Measurements from ENCODE around the gene KCNJ1. TPM values are rescaled to one million over a fixed set of nuclear protein-coding genes. Genes with fewer than 3 reads are reported as not detected.

The KCNJ1 gene
- total RNA-seq, 6 experiments from 2014 or later, result not detected

DNA sequence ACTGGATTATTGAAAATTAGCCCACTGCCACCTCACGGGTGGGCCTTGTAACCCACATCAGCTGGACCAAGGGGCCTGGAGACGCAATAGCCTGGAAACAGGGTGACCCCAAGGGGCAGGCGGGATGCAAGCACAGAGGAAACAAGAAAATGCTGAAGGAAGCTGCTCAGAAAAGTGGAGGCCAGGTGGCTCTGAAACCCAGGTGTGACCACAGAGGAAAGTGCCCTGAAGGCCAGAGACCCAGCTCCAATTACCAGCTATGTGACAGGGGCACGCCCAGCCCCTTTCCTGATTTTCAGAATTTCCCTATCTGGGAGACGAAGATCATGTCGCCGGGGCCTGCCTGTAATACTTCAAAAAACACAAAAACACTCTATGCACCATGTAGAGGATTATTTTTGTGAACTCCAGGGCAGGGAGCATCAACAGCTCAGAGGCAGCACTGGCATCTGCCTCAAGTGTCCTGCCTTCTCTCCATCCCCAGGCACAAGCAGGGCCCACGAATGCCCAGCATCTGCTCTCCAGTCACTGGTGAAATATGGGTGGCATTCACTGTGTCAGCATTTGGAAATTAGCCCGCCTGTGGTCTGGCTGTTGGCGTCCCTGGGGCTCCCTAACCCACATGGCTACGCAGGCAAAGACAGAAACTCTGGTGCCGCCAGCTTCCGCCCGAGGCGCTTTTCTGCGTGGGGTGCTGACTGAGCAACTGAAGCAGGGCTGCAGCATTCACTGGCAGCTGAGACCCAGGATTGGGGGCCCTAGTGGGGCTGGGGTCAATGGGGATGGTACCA lies 6.3 kb downstream of the KCNJ1 start:
- H3K27me3 Mint-ChIP-seq (ENCODE audit: insufficient read depth), result peaks cover 8% of the 10 kb centered on the region
- TF ChIP-seq, protein P1, sequence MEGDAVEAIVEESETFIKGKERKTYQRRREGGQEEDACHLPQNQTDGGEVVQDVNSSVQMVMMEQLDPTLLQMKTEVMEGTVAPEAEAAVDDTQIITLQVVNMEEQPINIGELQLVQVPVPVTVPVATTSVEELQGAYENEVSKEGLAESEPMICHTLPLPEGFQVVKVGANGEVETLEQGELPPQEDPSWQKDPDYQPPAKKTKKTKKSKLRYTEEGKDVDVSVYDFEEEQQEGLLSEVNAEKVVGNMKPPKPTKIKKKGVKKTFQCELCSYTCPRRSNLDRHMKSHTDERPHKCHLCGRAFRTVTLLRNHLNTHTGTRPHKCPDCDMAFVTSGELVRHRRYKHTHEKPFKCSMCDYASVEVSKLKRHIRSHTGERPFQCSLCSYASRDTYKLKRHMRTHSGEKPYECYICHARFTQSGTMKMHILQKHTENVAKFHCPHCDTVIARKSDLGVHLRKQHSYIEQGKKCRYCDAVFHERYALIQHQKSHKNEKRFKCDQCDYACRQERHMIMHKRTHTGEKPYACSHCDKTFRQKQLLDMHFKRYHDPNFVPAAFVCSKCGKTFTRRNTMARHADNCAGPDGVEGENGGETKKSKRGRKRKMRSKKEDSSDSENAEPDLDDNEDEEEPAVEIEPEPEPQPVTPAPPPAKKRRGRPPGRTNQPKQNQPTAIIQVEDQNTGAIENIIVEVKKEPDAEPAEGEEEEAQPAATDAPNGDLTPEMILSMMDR (IDR thresholded peaks at IDR 0.05), result no peak
- H3K9me3 Mint-ChIP-seq, result no peaks in the 10 kb centered on the region
- H3K27ac Mint-ChIP-seq, result peak overlapping the region; percentile 77
- H3K4me3 Mint-ChIP-seq, result peak overlapping the region; percentile 69; the same call in 1 of the 2 replicates
- no peaks in the 10 kb centered on the region for H3K36me3 Mint-ChIP-seq (ENCODE audit: low read depth)
- peak; percentile 76 for DNase-seq
- H3K4me1 Mint-ChIP-seq (ENCODE audit: low read depth), result peaks cover 59% of the 10 kb centered on the region

DNA sequence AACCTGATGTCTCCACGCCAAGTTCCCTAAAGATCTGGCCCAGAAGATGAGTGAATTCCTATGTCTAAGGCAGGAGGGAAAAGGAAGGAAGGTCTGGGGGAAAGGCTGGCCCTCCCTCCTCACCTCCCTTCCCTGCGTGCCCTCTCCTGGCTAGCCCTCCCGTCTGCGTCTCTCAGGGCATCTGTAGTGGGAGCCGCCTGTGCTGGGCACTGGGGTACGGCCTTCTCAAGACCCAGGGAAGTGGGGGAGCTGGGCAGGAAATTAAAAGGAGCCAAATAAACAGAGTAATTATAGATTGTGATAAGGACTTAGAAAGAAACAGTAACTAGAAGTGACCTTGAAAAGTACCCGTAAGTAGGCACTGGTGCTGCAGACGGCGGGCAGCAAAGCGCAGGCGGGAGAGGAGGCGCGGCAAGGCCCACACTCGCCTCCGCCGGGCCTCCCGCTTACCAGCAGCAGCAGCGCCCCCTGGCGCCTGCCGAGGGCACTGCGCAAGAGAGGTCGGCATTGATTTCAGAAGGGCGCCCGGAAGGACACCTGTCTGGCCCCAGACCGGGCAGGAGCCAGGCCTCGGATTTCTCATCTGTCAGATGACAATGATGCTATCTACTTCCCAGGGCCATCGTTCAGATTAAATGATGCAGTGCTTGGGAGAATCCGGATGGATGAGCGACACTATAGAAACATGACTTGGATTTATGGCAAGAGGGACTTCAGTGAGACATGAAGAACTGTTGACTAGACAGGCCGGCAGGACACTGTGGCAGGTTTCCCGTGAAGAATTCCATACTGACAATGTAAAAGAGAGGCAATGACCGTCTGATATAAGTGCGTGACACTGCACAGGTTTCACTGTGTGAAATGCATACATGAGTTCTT lies 7.3 kb downstream of the KCNJ1 start:
- no peaks in the 10 kb centered on the region for H3K9me3 Mint-ChIP-seq
- no peak for DNase-seq
- H3K27me3 Mint-ChIP-seq (ENCODE audit: insufficient read depth), result peaks cover 8% of the 10 kb centered on the region
- no peaks in the 10 kb centered on the region for H3K36me3 Mint-ChIP-seq (ENCODE audit: low read depth)
- peaks cover 50% of the 10 kb centered on the region for H3K4me1 Mint-ChIP-seq (ENCODE audit: low read depth)
- H3K4me3 Mint-ChIP-seq, result no peak overlapping the region
- TF ChIP-seq, protein P1 (IDR thresholded peaks at IDR 0.05), result peak; percentile 81
- peak overlapping the region; percentile 77; the same call in 1 of the 2 replicates for H3K27ac Mint-ChIP-seq

DNA sequence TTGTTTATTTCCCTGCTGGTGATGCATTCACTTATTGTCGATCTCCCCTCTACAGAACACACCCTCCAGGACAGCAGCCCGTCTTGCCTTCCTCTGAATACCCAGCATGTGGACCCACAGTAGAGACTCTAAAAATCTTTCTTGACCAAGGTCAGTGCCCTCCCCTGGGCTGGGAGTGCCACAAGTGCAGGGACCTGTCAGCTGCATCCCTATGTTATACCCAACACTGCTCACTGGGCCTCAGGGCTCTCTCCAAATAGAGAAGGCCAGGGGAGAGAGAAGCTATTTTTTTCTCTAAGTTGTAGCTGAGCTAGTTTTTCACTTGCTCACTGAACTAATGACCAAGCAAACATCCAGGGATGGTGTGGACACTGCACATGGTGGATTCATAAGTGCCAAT lies 9.8 kb downstream of the KCNJ1 start:
- H3K4me1 Mint-ChIP-seq (ENCODE audit: low read depth), result peaks cover 25% of the 10 kb centered on the region
- no peaks in the 10 kb centered on the region for H3K36me3 Mint-ChIP-seq (ENCODE audit: low read depth)
- H3K9me3 Mint-ChIP-seq, result no peaks in the 10 kb centered on the region
- H3K27ac Mint-ChIP-seq, result no peak overlapping the region
- no peak for DNase-seq
- TF ChIP-seq, protein P1 (IDR thresholded peaks at IDR 0.05), result no peak
- H3K27me3 Mint-ChIP-seq (ENCODE audit: insufficient read depth), result peaks cover 8% of the 10 kb centered on the region
- H3K4me3 Mint-ChIP-seq, result no peak overlapping the region

DNA sequence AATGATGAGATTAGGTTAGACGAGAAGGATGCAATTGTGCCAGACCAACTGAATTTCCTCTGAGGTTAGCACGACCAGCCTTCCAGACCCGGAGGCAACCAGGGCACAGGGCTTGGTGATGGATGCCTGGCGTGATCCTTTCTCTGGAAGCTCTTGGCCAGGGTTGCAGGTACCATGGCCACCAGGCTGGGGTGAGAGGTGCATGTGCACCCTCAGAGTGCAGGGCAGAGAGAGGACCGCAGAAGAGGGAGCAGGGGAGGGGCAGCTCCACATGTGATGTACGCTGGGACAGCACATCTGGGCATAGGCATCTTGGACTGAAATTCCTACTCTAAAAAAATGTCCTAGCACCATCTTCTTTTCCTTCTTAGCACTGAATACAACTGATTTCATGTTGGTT lies 10.9 kb downstream of the KCNJ1 start:
- no peaks in the 10 kb centered on the region for H3K36me3 Mint-ChIP-seq (ENCODE audit: low read depth)
- peaks cover 8% of the 10 kb centered on the region for H3K27me3 Mint-ChIP-seq (ENCODE audit: insufficient read depth)
- H3K4me1 Mint-ChIP-seq (ENCODE audit: low read depth), result peaks cover 14% of the 10 kb centered on the region
- TF ChIP-seq, protein P1 (IDR thresholded peaks at IDR 0.05), result no peak
- H3K9me3 Mint-ChIP-seq, result no peaks in the 10 kb centered on the region
- no peak for DNase-seq
- H3K4me3 Mint-ChIP-seq, result no peak overlapping the region
- H3K27ac Mint-ChIP-seq, result no peak overlapping the region

DNA sequence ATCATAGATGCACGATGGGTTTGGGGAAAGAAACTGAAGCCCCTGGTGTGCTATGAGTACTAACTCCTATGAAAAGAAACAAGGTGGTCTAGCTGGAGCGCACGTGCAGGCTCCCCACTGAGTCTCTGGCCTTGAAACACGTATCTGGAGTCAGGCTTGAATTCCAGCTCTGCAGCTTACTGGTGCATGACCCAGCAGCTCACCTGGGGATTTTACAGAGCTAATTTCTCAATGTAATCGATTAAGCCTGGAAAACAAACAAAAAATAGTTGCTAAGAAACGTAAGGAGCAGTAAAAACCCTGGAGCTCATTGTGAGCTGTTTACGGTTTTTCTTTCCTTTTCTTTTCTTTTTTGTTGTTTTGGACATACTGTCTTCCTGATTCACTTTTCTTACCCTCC lies 12.3 kb downstream of the KCNJ1 start:
- TF ChIP-seq, protein P1 (IDR thresholded peaks at IDR 0.05), result no peak
- no peak for DNase-seq
- Mint-ChIP-seq H3K4me3 (no peak overlapping the region), H3K4me1 (ENCODE audit: low read depth) (0 out of 2 replicates have a peak, but pooled peaks cover under 1% of the 10 kb centered on the region), H3K27ac (no peak overlapping the region), H3K36me3 (ENCODE audit: low read depth) (no peaks in the 10 kb centered on the region), H3K9me3 (no peaks in the 10 kb centered on the region), H3K27me3 (ENCODE audit: insufficient read depth) (peaks cover 8% of the 10 kb centered on the region)

Data from HFFc6 (cell line).